ENCODE measurements around the gene SYCN.

Gene SYCN

DNA sequence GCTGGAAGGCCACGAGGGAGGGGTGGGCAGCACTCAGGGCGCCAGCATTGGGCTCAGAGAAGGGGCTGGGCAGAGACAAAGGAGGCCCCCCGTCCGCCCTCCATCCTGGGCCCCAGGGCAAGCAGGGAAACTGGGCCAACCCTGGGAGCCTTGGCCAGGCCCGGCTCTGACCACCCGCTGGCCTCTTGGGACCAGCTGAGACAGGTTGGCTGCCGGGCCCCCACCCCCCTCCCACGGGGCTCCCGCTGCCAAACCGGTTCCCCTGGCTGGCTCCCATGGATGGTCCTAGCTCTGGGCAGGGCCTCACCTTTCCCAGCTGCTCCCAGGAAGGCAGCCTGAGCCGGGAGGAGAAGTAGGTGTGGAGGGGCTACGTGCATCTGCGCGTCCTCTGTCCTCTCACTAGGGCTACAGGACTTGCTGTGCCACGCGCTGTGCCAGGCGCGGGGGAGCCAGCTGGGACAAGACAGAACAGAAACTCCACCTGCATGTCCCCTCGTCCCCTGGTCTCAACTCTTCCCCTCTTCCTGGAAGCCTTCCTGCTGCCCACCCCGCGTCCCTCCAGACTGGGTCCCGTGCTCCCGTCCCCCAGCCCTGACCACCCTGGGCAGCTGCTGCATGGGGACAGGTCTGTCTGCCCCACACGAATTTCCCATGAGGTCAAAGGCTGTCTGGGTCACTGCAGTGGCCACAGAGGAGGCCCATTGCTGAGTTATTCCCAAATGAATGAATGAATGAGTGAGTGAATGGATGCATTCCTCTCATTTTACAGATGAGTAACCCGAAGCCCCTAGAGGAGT lies 36.4 kb downstream of the SYCN start:
- Histone ChIP-seq H3K79me2 (peaks cover 63% of the 10 kb centered on the region), H2AFZ (no peak overlapping the region), H3K9me3 (ENCODE audit: control insufficient read depth, low read length) (no peaks in the 10 kb centered on the region), H3K27ac (peak overlapping the region; percentile 66), H3K4me1 (peaks cover 26% of the 10 kb centered on the region), H3K27me3 (ENCODE audit: control insufficient read depth, insufficient read depth, low read length) (no peaks in the 10 kb centered on the region), H3K36me3 (ENCODE audit: control insufficient read depth, insufficient read depth, low read length) (no peaks in the 10 kb centered on the region), H3K9ac (no peak overlapping the region), H3K4me2 (ENCODE audit: low read length) (peak overlapping the region; percentile 60), H3K4me3 (ENCODE audit: low read depth, low read length) (no peak overlapping the region)
- TF ChIP-seq, protein P1, sequence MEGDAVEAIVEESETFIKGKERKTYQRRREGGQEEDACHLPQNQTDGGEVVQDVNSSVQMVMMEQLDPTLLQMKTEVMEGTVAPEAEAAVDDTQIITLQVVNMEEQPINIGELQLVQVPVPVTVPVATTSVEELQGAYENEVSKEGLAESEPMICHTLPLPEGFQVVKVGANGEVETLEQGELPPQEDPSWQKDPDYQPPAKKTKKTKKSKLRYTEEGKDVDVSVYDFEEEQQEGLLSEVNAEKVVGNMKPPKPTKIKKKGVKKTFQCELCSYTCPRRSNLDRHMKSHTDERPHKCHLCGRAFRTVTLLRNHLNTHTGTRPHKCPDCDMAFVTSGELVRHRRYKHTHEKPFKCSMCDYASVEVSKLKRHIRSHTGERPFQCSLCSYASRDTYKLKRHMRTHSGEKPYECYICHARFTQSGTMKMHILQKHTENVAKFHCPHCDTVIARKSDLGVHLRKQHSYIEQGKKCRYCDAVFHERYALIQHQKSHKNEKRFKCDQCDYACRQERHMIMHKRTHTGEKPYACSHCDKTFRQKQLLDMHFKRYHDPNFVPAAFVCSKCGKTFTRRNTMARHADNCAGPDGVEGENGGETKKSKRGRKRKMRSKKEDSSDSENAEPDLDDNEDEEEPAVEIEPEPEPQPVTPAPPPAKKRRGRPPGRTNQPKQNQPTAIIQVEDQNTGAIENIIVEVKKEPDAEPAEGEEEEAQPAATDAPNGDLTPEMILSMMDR (IDR thresholded peaks at IDR 0.05), result no peak

- Histone ChIP-seq H2AFZ (peak overlapping the region; percentile 5), H3K36me3 (ENCODE audit: control insufficient read depth, insufficient read depth, low read length) (no peaks in the 10 kb centered on the region), H3K79me2 (peaks cover 71% of the 10 kb centered on the region), H3K27ac (peak overlapping the region; percentile 66), H3K4me3 (ENCODE audit: low read depth, low read length) (peak overlapping the region; percentile 27), H3K4me2 (ENCODE audit: low read length) (peak overlapping the region; percentile 60), H3K4me1 (peaks cover 31% of the 10 kb centered on the region), H3K27me3 (ENCODE audit: control insufficient read depth, insufficient read depth, low read length) (no peaks in the 10 kb centered on the region), H3K9ac (no peak overlapping the region), H3K9me3 (ENCODE audit: control insufficient read depth, low read length) (no peaks in the 10 kb centered on the region)
- TF ChIP-seq, protein P1 (IDR thresholded peaks at IDR 0.05), result no peak
Measured at GRCh38 chr19:39166571-39167391, 37.3 kb downstream of the SYCN start.

GRCh38 chr19:39165857-39166256 lies 38.2 kb downstream of the SYCN start:
- H3K4me1 ChIP-seq, result peaks cover 32% of the 10 kb centered on the region
- H3K27me3 ChIP-seq (ENCODE audit: control insufficient read depth, insufficient read depth, low read length), result no peaks in the 10 kb centered on the region
- no peaks in the 10 kb centered on the region for H3K36me3 ChIP-seq (ENCODE audit: control insufficient read depth, insufficient read depth, low read length)
- peaks cover 75% of the 10 kb centered on the region for H3K79me2 ChIP-seq
- no peak overlapping the region for H3K9ac ChIP-seq
- no peaks in the 10 kb centered on the region for H3K9me3 ChIP-seq (ENCODE audit: control insufficient read depth, low read length)
- H3K4me3 ChIP-seq (ENCODE audit: low read depth, low read length), result no peak overlapping the region
- H3K27ac ChIP-seq, result no peak overlapping the region
- no peak overlapping the region for H2AFZ ChIP-seq
- no peak overlapping the region for H3K4me2 ChIP-seq (ENCODE audit: low read length)
- TF ChIP-seq, protein P1 (IDR thresholded peaks at IDR 0.05), result no peak

- no peak overlapping the region for H3K4me2 ChIP-seq (ENCODE audit: low read length)
- H3K27me3 ChIP-seq (ENCODE audit: control insufficient read depth, insufficient read depth, low read length), result no peaks in the 10 kb centered on the region
- H3K36me3 ChIP-seq (ENCODE audit: control insufficient read depth, insufficient read depth, low read length), result no peaks in the 10 kb centered on the region
- no peak overlapping the region for H2AFZ ChIP-seq
- peaks cover 37% of the 10 kb centered on the region for H3K4me1 ChIP-seq
- TF ChIP-seq, protein P1 (IDR thresholded peaks at IDR 0.05), result no peak
- H3K4me3 ChIP-seq (ENCODE audit: low read depth, low read length), result no peak overlapping the region
- peaks cover 86% of the 10 kb centered on the region for H3K79me2 ChIP-seq
- H3K27ac ChIP-seq, result no peak overlapping the region
- no peak overlapping the region for H3K9ac ChIP-seq
- H3K9me3 ChIP-seq (ENCODE audit: control insufficient read depth, low read length), result no peaks in the 10 kb centered on the region
Measured at GRCh38 chr19:39164289-39164688, 39.8 kb downstream of the SYCN start.

Measured in parathyroid adenoma (tissue), 2 donors.